H1 (cell line): ENCODE data around the gene HDAC11. TPM values are rescaled to one million over a fixed set of nuclear protein-coding genes. Genes with fewer than 3 reads are reported as not detected.

Source experiments
- CTCF ChIA-PET: fragments of 300-600 bp; sonication (Branson Sonifier 250); formaldehyde crosslinking; loops from one replicate; lab custom pipeline; 2021; ENCODE audit not compliant: partially characterized antibody; lab: Charles Lee
- POLR2A ChIA-PET: fragments of 300-600 bp; sonication (Branson Sonifier 250); formaldehyde crosslinking; loops from one replicate; lab custom pipeline; 2021; ENCODE audit warnings: inconsistent platforms; ENCODE audit not compliant: partially characterized antibody; lab: Charles Lee
- DNase-seq, 2 experiments: peaks; one replicate each; pipeline versions ENCODE4 v3.0.0 to v3.0.0-alpha.2; 2010 to 2022; ENCODE audit warnings: low spot score in 2 of 2, low read depth in 1 of 2, mixed read lengths in 1 of 2
- FAIRE-seq: peaks from 2 replicates; lab custom pipeline; 2011; peaks lifted over from hg19 to GRCh38; lab: Jason Lieb, UNC
- H2AFZ ChIP-seq: 2 replicates; pipeline ENCODE4 v1.8.1; 2012; ENCODE audit warnings: low read length, inconsistent platforms
- H2AK5ac ChIP-seq: 2 replicates; pipeline ENCODE4 v1.6.1; 2013; ENCODE audit warnings: low read depth, low read length
- H2BK120ac ChIP-seq: replicated peaks from 2 replicates; pipeline ENCODE3; 2013; ENCODE audit warnings: low read depth, low read length, inconsistent platforms
- H2BK12ac ChIP-seq: 2 replicates; pipeline ENCODE4 v1.6.1; 2013; ENCODE audit warnings: low read depth, low read length
- H2BK15ac ChIP-seq: 2 replicates; pipeline ENCODE4 v1.6.1; 2013; ENCODE audit warnings: low read length
- H2BK20ac ChIP-seq: 2 replicates; pipeline ENCODE4 v1.6.1; 2013; ENCODE audit warnings: low read length
- H2BK5ac ChIP-seq: 2 replicates; pipeline ENCODE4 v1.6.1; 2013; ENCODE audit warnings: low read depth, low read length
- H3K14ac ChIP-seq: 2 replicates; pipeline ENCODE4 v1.6.1; 2013; ENCODE audit warnings: inconsistent platforms; ENCODE audit not compliant: insufficient read length
- H3K18ac ChIP-seq: 2 replicates; pipeline ENCODE4 v1.6.1; 2013; ENCODE audit warnings: low read length; ENCODE audit errors: extremely low read depth
- H3K23ac ChIP-seq: 2 replicates; pipeline ENCODE4 v1.6.1; 2013; ENCODE audit warnings: inconsistent platforms; ENCODE audit not compliant: insufficient read length
- H3K23me2 ChIP-seq: 2 replicates; pipeline ENCODE4 v1.6.1; 2013; ENCODE audit warnings: low read depth, low read length
- H3K27ac ChIP-seq: 2 replicates; pipeline ENCODE4 v1.6.1; 2011; ENCODE audit warnings: low read depth, low read length, inconsistent platforms
- H3K27me3 ChIP-seq, 4 experiments: replicated peaks in 1 of 4; 1 replicate in 1 of 4; 2 replicates in 3 of 4; pipeline versions ENCODE4 v1.6.1 to v1.8.1; 2011 to 2013; ENCODE audit warnings: low read length in 3 of 4, mild to moderate bottlenecking in 3 of 4, inconsistent platforms in 2 of 4, mixed read lengths in 2 of 4, moderate library complexity in 1 of 4; ENCODE audit not compliant: control insufficient read depth in 3 of 4, insufficient read depth in 3 of 4; ENCODE audit errors: extremely low read depth in 1 of 4
- H3K36me3 ChIP-seq, 4 experiments: 2 replicates each; pipeline versions ENCODE4 v1.6.1 to v1.8.1; 2011 to 2013; ENCODE audit warnings: mild to moderate bottlenecking in 4 of 4, low read length in 3 of 4, moderate library complexity in 2 of 4, control low read depth in 1 of 4, inconsistent platforms in 1 of 4; ENCODE audit not compliant: insufficient read depth in 4 of 4, control insufficient read depth in 2 of 4
- H3K4ac ChIP-seq: replicated peaks from 2 replicates; pipeline ENCODE3; 2013; ENCODE audit warnings: low read length, low read depth, mixed read lengths, inconsistent platforms; ENCODE audit not compliant: insufficient read length
- H3K4me1 ChIP-seq, 4 experiments: replicated peaks in 1 of 4; 1 replicate in 1 of 4; 2 replicates in 3 of 4; pipeline versions ENCODE4 v1.6.1 to v1.8.1; 2011 to 2013; ENCODE audit warnings: low read length in 3 of 4, inconsistent platforms in 2 of 4, mixed read lengths in 1 of 4; ENCODE audit not compliant: insufficient read depth in 4 of 4, control insufficient read depth in 3 of 4
- H3K4me2 ChIP-seq, 2 experiments: 2 replicates each; pipeline versions ENCODE4 v1.6.1 to v1.8.1; 2011 to 2013; ENCODE audit warnings: low read depth in 2 of 2, low read length in 2 of 2, control low read depth in 1 of 2, inconsistent platforms in 1 of 2, mild to moderate bottlenecking in 1 of 2; ENCODE audit not compliant: insufficient read depth in 1 of 2
- H3K4me3 ChIP-seq, 4 experiments: fragments of 200-600, 300-600 bp in 1 of 4; sonication (generic), shearing (Covaris generic), sonication (Bioruptor Twin) in 1 of 4; 2 replicates each; pipeline versions ENCODE4 v1.5.1 to v1.8.1; 2011 to 2016; ENCODE audit warnings: low read length in 4 of 4, low read depth in 3 of 4, control low read depth in 2 of 4, inconsistent platforms in 2 of 4, mild to moderate bottlenecking in 2 of 4, mixed read lengths in 1 of 4, moderate library complexity in 1 of 4; ENCODE audit not compliant: insufficient read depth in 2 of 4; ENCODE audit errors: extremely low read depth in 1 of 4
- H3K56ac ChIP-seq: replicated peaks from 2 replicates; pipeline ENCODE3; 2013; ENCODE audit warnings: low read depth, mild to moderate bottlenecking, mixed read lengths, low read length, inconsistent platforms; ENCODE audit not compliant: insufficient read length
- H3K79me1 ChIP-seq: 2 replicates; pipeline ENCODE4 v1.6.1; 2013; ENCODE audit warnings: low read depth, low read length, control low read depth
- H3K79me2 ChIP-seq, 2 experiments: 2 replicates each; pipeline versions ENCODE4 v1.6.1 to v1.8.1; 2012 to 2013; ENCODE audit warnings: low read length in 2 of 2, mild to moderate bottlenecking in 2 of 2, inconsistent platforms in 1 of 2; ENCODE audit not compliant: insufficient read depth in 2 of 2, control insufficient read depth in 1 of 2
- H3K9ac ChIP-seq, 4 experiments: replicated peaks in 1 of 4; 1 replicate in 1 of 4; 2 replicates in 3 of 4; pipeline versions ENCODE4 v1.6.1 to v1.8.1; 2011 to 2013; ENCODE audit warnings: low read depth in 3 of 4, low read length in 3 of 4, control low read depth in 2 of 4, mild to moderate bottlenecking in 2 of 4, moderate library complexity in 2 of 4, inconsistent platforms in 1 of 4; ENCODE audit errors: extremely low read depth in 1 of 4
- H3K9me3 ChIP-seq, 2 experiments: 2 replicates each; pipeline versions ENCODE4 v1.6.1 to v1.8.1; 2012 to 2013; ENCODE audit warnings: mild to moderate bottlenecking in 2 of 2, moderate library complexity in 2 of 2, control low read depth in 1 of 2, inconsistent platforms in 1 of 2, low read depth in 1 of 2, low read length in 1 of 2, mixed read lengths in 1 of 2; ENCODE audit not compliant: insufficient read depth in 2 of 2
- H4K20me1 ChIP-seq, 2 experiments: replicated peaks in 1 of 2; 2 replicates each; pipeline versions ENCODE3 to v1.8.1; 2011 to 2013; ENCODE audit warnings: inconsistent platforms in 2 of 2, low read length in 2 of 2, mild to moderate bottlenecking in 1 of 2; ENCODE audit not compliant: insufficient read depth in 2 of 2, control insufficient read depth in 1 of 2
- H4K5ac ChIP-seq: 2 replicates; pipeline ENCODE4 v1.6.1; 2013; ENCODE audit warnings: low read length, low read depth, mixed read lengths, inconsistent platforms; ENCODE audit not compliant: insufficient read length
- H4K8ac ChIP-seq: 2 replicates; pipeline ENCODE4 v1.8.0; 2013; ENCODE audit warnings: mild to moderate bottlenecking, moderate library complexity, low read length, inconsistent platforms; ENCODE audit not compliant: insufficient read depth; ENCODE audit errors: extremely low read depth
- H4K91ac ChIP-seq: replicated peaks from 2 replicates; pipeline ENCODE3; 2013; ENCODE audit warnings: low read length, mixed read lengths, inconsistent platforms; ENCODE audit not compliant: insufficient read length
- BACH1 ChIP-seq: IDR thresholded peaks from 2 replicates; pipeline ENCODE4 v1.6.1; 2012; ENCODE audit warnings: low read length, improper control_type of control experiment
- CBX5 ChIP-seq: fragments of 300-800, 300-1000 bp; sonication (generic); IDR thresholded peaks from 2 replicates; pipeline ENCODE4 v1.7.1; 2016; ENCODE audit warnings: antibody characterized with exemption, low read length, low read depth
- CREB1 ChIP-seq: IDR thresholded peaks from 2 replicates; pipeline ENCODE4 v1.6.1; 2012; ENCODE audit warnings: inconsistent platforms
- CTCF ChIP-seq, 3 experiments: IDR thresholded peaks; 1 replicate in 2 of 3; 2 replicates in 1 of 3; pipeline versions ENCODE4 v1.5.1 to v1.6.1; 2011; ENCODE audit warnings: low read length in 3 of 3, mild to moderate bottlenecking in 3 of 3, inconsistent platforms in 2 of 3, low read depth in 1 of 3, moderate library complexity in 1 of 3; ENCODE audit not compliant: insufficient read depth in 1 of 3; ENCODE audit errors: control extremely low read depth in 1 of 3
- HDAC2 ChIP-seq, 2 experiments: fragments of 300-600 bp in 1 of 2; sonication (generic) in 1 of 2; IDR thresholded peaks; 2 replicates each; pipeline ENCODE4 v1.6.1; 2011 to 2012; ENCODE audit warnings: low read depth in 2 of 2, low read length in 2 of 2, mild to moderate bottlenecking in 2 of 2, moderate library complexity in 2 of 2, borderline replicate concordance in 1 of 2, inconsistent platforms in 1 of 2
- POLR2AphosphoS5 ChIP-seq: IDR thresholded peaks from 2 replicates; pipeline ENCODE4 v1.6.1; 2011; ENCODE audit warnings: low read depth, low read length
- RAD21 ChIP-seq, 2 experiments: IDR thresholded peaks in 1 of 2; conservative IDR thresholded peaks in 1 of 2; 2 replicates each; pipeline ENCODE4 v1.6.1; 2011; ENCODE audit warnings: low read depth in 2 of 2, low read length in 2 of 2, improper control_type of control experiment in 1 of 2, inconsistent platforms in 1 of 2, mild to moderate bottlenecking in 1 of 2, moderate library complexity in 1 of 2
- RNF2 ChIP-seq: fragments of 200-900, 300-1000 bp; sonication (generic); IDR thresholded peaks from 2 replicates; pipeline ENCODE4 v1.7.1; 2016; ENCODE audit warnings: borderline replicate concordance, low read depth, mild to moderate bottlenecking, antibody characterized with exemption, low read length; ENCODE audit not compliant: poor library complexity, severe bottlenecking; ENCODE audit errors: missing control alignments
- RXRA ChIP-seq: IDR thresholded peaks from 2 replicates; pipeline ENCODE4 v1.6.1; 2011; ENCODE audit warnings: low read depth, mild to moderate bottlenecking, low read length, moderate library complexity; ENCODE audit not compliant: insufficient read depth
- SP2 ChIP-seq: IDR thresholded peaks from 2 replicates; pipeline ENCODE4 v1.6.1; 2012; ENCODE audit warnings: mild to moderate bottlenecking, low read length, inconsistent platforms
- TBP ChIP-seq: IDR thresholded peaks from 2 replicates; pipeline ENCODE4 v1.6.1; 2011; ENCODE audit warnings: low read depth, low read length, improper control_type of control experiment
- WGBS, 2 experiments: shearing (Covaris generic) in 1 of 2; methylation state at CpG; one replicate each; pipeline versions ENCODE4 v1.1.6 to v1.1.7; 2013 to 2015; ENCODE audit warnings: low lambda C conversion rate in 2 of 2, mixed read lengths in 2 of 2, inconsistent platforms in 1 of 2, low coverage in 1 of 2, missing lambda C conversion rate in 1 of 2; ENCODE audit not compliant: insufficient replicate concordance in 2 of 2, insufficient coverage in 1 of 2, insufficient read length in 1 of 2; ENCODE audit errors: extremely low coverage in 1 of 2, missing lambda C conversion rate in 1 of 2; 5-methylcytosine and 5-hydroxymethylcytosine counted together
- polyA plus RNA-seq, 7 experiments: library from polyadenylated mRNA; depleted of rRNA in 3 of 7; stranded (reverse) in 5 of 7; unstranded in 2 of 7; fragments of >200 nt in 5 of 7; fragments of 200-250 nt in 2 of 7; gene quantifications; 1 replicate in 5 of 7; 2 replicates in 1 of 7; 4 replicates in 1 of 7; pipeline versions ENCODE4 v1.2.1 to v1.2.3, GENCODE V29; 2011 to 2013; ENCODE audit warnings: missing spikeins in 2 of 7, mixed read lengths in 2 of 7
- total RNA-seq: library from RNA; stranded (reverse); fragmentation: NEBNext Ultra II Directional; extraction: Animal tissue kit (Norgen Biotek cat#: 25700); gene quantifications from 2 replicates; pipeline ENCODE4 v1.2.1, GENCODE V29; 2021

Gene HDAC11
- total and polyA plus RNA-seq, 2 of the 8 experiments (the other 6 are each of a cell fraction or from before 2014, with no cell fraction given) = 6.8 to 7.4 TPM

- H3K79me1 ChIP-seq = no peaks in the 10 kb centered on the region
- no peak overlapping the region for H2BK120ac ChIP-seq
- no peak overlapping the region for H3K56ac ChIP-seq
- no peaks in the 10 kb centered on the region for H4K20me1 ChIP-seq
- H3K9me3 ChIP-seq = no peaks in the 10 kb centered on the region
- H4K91ac ChIP-seq = no peak overlapping the region
- CTCF ChIA-PET = interaction anchor here (0.7 to 2.9 kb wide), 9 partner anchors 11 to 375 kb away, joined by 3 to 17 read pairs (median 3); no protein-coding TSS in a partner anchor
- no peak overlapping the region for H4K5ac ChIP-seq
- H3K36me3 ChIP-seq = no peaks in the 10 kb centered on the region
- H2BK15ac ChIP-seq = no peak overlapping the region
- peaks cover 0 to 3% (median 0%) of the 10 kb centered on the region in 4 experiments; a peak in 1 of 7 replicates for H3K4me1 ChIP-seq
- H3K27ac ChIP-seq = no peak overlapping the region
- no peak overlapping the region for H3K4ac ChIP-seq
- H2BK20ac ChIP-seq = no peak overlapping the region
- POLR2A ChIA-PET = interaction anchor here (1.7 kb wide), 1 partner anchor 13 kb away, joined by 6 read pairs; the partner anchor contains the start of gene HDAC11
- no peak overlapping the region for H3K4me3 ChIP-seq
- no peak overlapping the region for H4K8ac ChIP-seq
- H2BK5ac ChIP-seq = no peak overlapping the region
- H3K23ac ChIP-seq = no peak overlapping the region
- H3K18ac ChIP-seq = no peak overlapping the region
- H2AK5ac ChIP-seq = no peak overlapping the region
- no peak overlapping the region for H3K9ac ChIP-seq
- H3K79me2 ChIP-seq = no peaks in the 10 kb centered on the region
- H3K14ac ChIP-seq = no peak overlapping the region
- no peak overlapping the region for H2BK12ac ChIP-seq
- H3K4me2 ChIP-seq = no peak overlapping the region
- H3K23me2 ChIP-seq = no peaks in the 10 kb centered on the region
- no peak overlapping the region for H2AFZ ChIP-seq
- no peak for DNase-seq
- no peak for FAIRE-seq
- peaks cover 0 to 6% (median 2%) of the 10 kb centered on the region in 4 experiments; a peak in 2 of 7 replicates for H3K27me3 ChIP-seq
- WGBS, 2 experiments = 96% methylated on average over 4 of the region's 4 CpGs; no CpG with 5 or more reads in 1 of the 2 experiments
- TF ChIP-seq CBX5 = no peak
- no peak for TF ChIP-seq CREB1
- no peak for TF ChIP-seq HDAC2 (IDR thresholded peaks at IDR 0.05; ENCODE audit: borderline replicate concordance in 1 of 2, low read depth in 2 of 2, low read length in 2 of 2)
- no peak for TF ChIP-seq RXRA
- no peak for TF ChIP-seq RNF2
- TF ChIP-seq CTCF (IDR thresholded peaks at IDR 0.05; ENCODE audit: control extremely low read depth in 1 of 3, insufficient read depth in 1 of 3, low read depth in 1 of 3, low read length in 3 of 3) = no peak
- no peak for TF ChIP-seq RAD21 (IDR thresholded peaks at IDR 0.05 in 1 of 2, conservative IDR thresholded peaks at IDR 0.05 in 1 of 2; ENCODE audit: low read depth in 2 of 2, low read length in 2 of 2)
- no peak for TF ChIP-seq POLR2AphosphoS5
- TF ChIP-seq BACH1 = no peak
- no peak for TF ChIP-seq SP2
- TF ChIP-seq TBP = no peak
Measured at GRCh38 chr3:13466781-13467180, 13.3 kb upstream of the HDAC11 start.
